Kidney (tissue), 14 donors: ENCODE data around the gene TYRO3. TPM values are rescaled to one million over a fixed set of nuclear protein-coding genes. Genes with fewer than 3 reads are reported as not detected.

Source experiments
- DNase-seq, 5 donors: peaks; one replicate each; pipeline ENCODE4 v3.0.0-alpha.2; 2013 to 2020
- FAIRE-seq: peaks from 2 replicates; lab custom pipeline; 2012; peaks lifted over from hg19 to GRCh38; lab: Jason Lieb, UNC
- H3K27ac ChIP-seq, 2 donors: one replicate each; pipeline ENCODE4 v1.7.0; 2013; ENCODE audit warnings: low read depth in 2 of 2, low read length in 2 of 2, inconsistent platforms in 1 of 2
- H3K27me3 ChIP-seq: one replicate; pipeline ENCODE4 v1.7.1; 2013; ENCODE audit warnings: low read length, inconsistent platforms; ENCODE audit not compliant: control insufficient read depth, insufficient read depth
- H3K36me3 ChIP-seq, 3 donors: one replicate each; pipeline versions ENCODE4 v1.7.0 to v1.7.1; 2013; ENCODE audit warnings: low read length in 3 of 3, control low read depth in 1 of 3, inconsistent platforms in 1 of 3; ENCODE audit not compliant: insufficient read depth in 3 of 3, control insufficient read depth in 2 of 3
- H3K4me1 ChIP-seq, 3 donors: one replicate each; pipeline versions ENCODE4 v1.7.0 to v1.7.1; 2013; ENCODE audit warnings: low read length in 3 of 3, inconsistent platforms in 1 of 3, low read depth in 1 of 3; ENCODE audit not compliant: control insufficient read depth in 2 of 3, insufficient read depth in 2 of 3
- H3K4me3 ChIP-seq, 3 donors: one replicate each; pipeline versions ENCODE4 v1.7.0 to v1.8.1; 2013; ENCODE audit warnings: low read length in 3 of 3, control low read depth in 1 of 3, inconsistent platforms in 1 of 3
- H3K9ac ChIP-seq, 3 donors: one replicate each; pipeline versions ENCODE4 v1.7.0 to v1.7.1; 2013; ENCODE audit warnings: low read length in 3 of 3, control low read depth in 1 of 3, inconsistent platforms in 1 of 3
- H3K9me3 ChIP-seq, 3 donors: one replicate each; pipeline versions ENCODE4 v1.7.0 to v1.7.1; 2013; ENCODE audit warnings: low read length in 3 of 3, control low read depth in 1 of 3, inconsistent platforms in 1 of 3; ENCODE audit not compliant: control insufficient read depth in 2 of 3, insufficient read depth in 1 of 3
- intact Hi-C: fragments of 100-400 bp; cut with DNase I; formaldehyde crosslinking; loops from one replicate; pipeline ENCODE4 v1.11.1; 2022
- polyA plus RNA-seq: library from polyadenylated mRNA; stranded (reverse); fragments of 350-450 nt; fragmentation: Illumina TruSeq; extraction: RNeasy Lipid Tissue Mini Kit (QIAGEN cat#74804); gene quantifications from one replicate; pipeline ENCODE4 v1.2.3, GENCODE V29; 2014; ENCODE audit warnings: low read depth, low replicate concordance; ENCODE audit not compliant: insufficient read depth
- total RNA-seq: library from RNA; stranded (reverse); fragmentation: NEBNext Ultra II Directional; extraction: Animal tissue kit (Norgen Biotek cat#: 25700); gene quantifications from one replicate; pipeline ENCODE4 v1.2.1, GENCODE V29; 2021
- TF ChIP-seq, protein P1 (sequence below): IDR thresholded peaks from 3 replicates; pipeline ENCODE4 v1.5.1; 2012; ENCODE audit warnings: mild to moderate bottlenecking, moderate library complexity, borderline replicate concordance; ENCODE audit not compliant: insufficient read depth; ENCODE audit errors: extremely low read depth
- donor health status: control.
- donor health status: control.
- donor health status: control.
- donor health status: control.
- donor health status: control.
- donor health status: DM: yes; HTN: yes; CAD: no.
- donor health status: Normal renal cell carcinoma (clear cell type).

TYRO3 gene
- total and polyA plus RNA-seq, 2 donors from 2014 or later = 2.5 to 46.5 TPM

DNA sequence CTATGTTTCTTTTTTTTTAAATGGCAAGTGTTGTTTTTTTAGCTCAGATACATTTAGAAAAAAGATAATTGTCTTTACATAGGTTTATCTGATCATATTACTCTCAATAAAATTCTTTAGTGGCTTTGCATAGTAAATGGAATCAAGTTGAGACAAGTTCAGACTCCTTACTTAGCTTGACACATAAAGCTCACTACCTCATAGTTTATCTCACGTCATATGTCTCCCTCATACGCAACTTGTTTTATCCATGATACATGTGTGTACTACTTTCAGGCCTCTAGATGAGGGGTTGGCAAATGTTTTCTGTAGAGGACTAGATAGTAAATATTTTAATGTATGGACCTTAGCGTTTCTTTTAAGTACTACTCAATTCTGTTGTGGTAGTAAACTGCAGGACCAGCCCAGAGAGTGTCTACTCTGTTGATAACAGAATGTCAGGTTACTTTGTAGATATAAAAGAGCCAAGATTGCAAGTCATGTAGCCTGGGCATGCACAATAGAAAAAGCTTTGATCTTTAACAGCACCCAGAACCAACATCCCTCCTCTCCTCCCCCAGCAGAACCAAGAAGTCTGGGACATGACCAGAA, 73.0 kb downstream of the TYRO3 start:
- Histone ChIP-seq H3K9ac (no peak overlapping the region), H3K4me3 (no peak overlapping the region), H3K4me1 (no peaks in the 10 kb centered on the region), H3K36me3 (no peaks in the 10 kb centered on the region), H3K27me3 (no peaks in the 10 kb centered on the region), H3K27ac (no peak overlapping the region), H3K9me3 (no peaks in the 10 kb centered on the region)
- TF ChIP-seq, protein P1, sequence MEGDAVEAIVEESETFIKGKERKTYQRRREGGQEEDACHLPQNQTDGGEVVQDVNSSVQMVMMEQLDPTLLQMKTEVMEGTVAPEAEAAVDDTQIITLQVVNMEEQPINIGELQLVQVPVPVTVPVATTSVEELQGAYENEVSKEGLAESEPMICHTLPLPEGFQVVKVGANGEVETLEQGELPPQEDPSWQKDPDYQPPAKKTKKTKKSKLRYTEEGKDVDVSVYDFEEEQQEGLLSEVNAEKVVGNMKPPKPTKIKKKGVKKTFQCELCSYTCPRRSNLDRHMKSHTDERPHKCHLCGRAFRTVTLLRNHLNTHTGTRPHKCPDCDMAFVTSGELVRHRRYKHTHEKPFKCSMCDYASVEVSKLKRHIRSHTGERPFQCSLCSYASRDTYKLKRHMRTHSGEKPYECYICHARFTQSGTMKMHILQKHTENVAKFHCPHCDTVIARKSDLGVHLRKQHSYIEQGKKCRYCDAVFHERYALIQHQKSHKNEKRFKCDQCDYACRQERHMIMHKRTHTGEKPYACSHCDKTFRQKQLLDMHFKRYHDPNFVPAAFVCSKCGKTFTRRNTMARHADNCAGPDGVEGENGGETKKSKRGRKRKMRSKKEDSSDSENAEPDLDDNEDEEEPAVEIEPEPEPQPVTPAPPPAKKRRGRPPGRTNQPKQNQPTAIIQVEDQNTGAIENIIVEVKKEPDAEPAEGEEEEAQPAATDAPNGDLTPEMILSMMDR = no peak
- intact Hi-C loops = no loop called here
- no peak for FAIRE-seq
- no peak for DNase-seq

Other genes starting within 250 kb of the TYRO3 start
- 0.94 TPM for gene OIP5, start 226.6 kb upstream of the TYRO3 start, total RNA-seq
- gene OIP5, start 226.6 kb upstream of the TYRO3 start, polyA plus RNA-seq = not detected
- gene NUSAP1, start 226.3 kb upstream of the TYRO3 start, total RNA-seq = 6.7 TPM
- 2.3 TPM for gene NUSAP1, start 226.3 kb upstream of the TYRO3 start, polyA plus RNA-seq
- gene NDUFAF1, start 156.7 kb upstream of the TYRO3 start, total RNA-seq = 19.4 TPM
- 35.8 TPM for gene NDUFAF1, start 156.7 kb upstream of the TYRO3 start, polyA plus RNA-seq
- 29.7 TPM for gene RTF1, start 142.1 kb upstream of the TYRO3 start, total RNA-seq
- gene RTF1, start 142.1 kb upstream of the TYRO3 start, polyA plus RNA-seq = 14.8 TPM
- 0.66 TPM for gene ITPKA, start 65.3 kb upstream of the TYRO3 start, total RNA-seq
- gene ITPKA, start 65.3 kb upstream of the TYRO3 start, polyA plus RNA-seq = not detected
- gene LTK, start 45.4 kb upstream of the TYRO3 start, total RNA-seq = 0.91 TPM
- 6.7 TPM for gene LTK, start 45.4 kb upstream of the TYRO3 start, polyA plus RNA-seq
- gene RPAP1, start 15.0 kb upstream of the TYRO3 start, total RNA-seq = 35.4 TPM
- gene RPAP1, start 15.0 kb upstream of the TYRO3 start, polyA plus RNA-seq = 8.0 TPM
- 40.1 TPM for gene MGA, start 101.2 kb downstream of the TYRO3 start, total RNA-seq
- 1.9 TPM for gene MGA, start 101.2 kb downstream of the TYRO3 start, polyA plus RNA-seq
- 28.6 TPM for gene MAPKBP1, start 215.3 kb downstream of the TYRO3 start, total RNA-seq
- gene MAPKBP1, start 215.3 kb downstream of the TYRO3 start, polyA plus RNA-seq = 3.7 TPM